Measurements from ENCODE around the gene TMEM234.

- TF ChIP-seq CTCF (IDR thresholded peaks at IDR 0.05 in 2 of 3, conservative IDR thresholded peaks at IDR 0.05 in 1 of 3; ENCODE audit: control insufficient read depth in 2 of 3, extremely low read depth in 1 of 3, insufficient read depth in 1 of 3, low read depth in 3 of 3, low read length in 3 of 3) (no peak), JUNB (IDR thresholded peaks at IDR 0.05) (no peak), MYC (IDR thresholded peaks at IDR 0.05; ENCODE audit: insufficient read depth, insufficient read length, insufficient replicate concordance, low read length, severe bottlenecking) (no peak), SRF (IDR thresholded peaks at IDR 0.05; ENCODE audit: low read depth in 2 of 2, low read length in 2 of 2) (no peak), STAT1 (conservative IDR thresholded peaks at IDR 0.05) (no peak), TARDBP (IDR thresholded peaks at IDR 0.05; ENCODE audit: borderline replicate concordance) (no peak), MLLT1 (IDR thresholded peaks at IDR 0.05) (no peak), KDM1A (IDR thresholded peaks at IDR 0.05; ENCODE audit: borderline replicate concordance) (no peak), POLR2A (IDR thresholded peaks at IDR 0.05; ENCODE audit: low read depth, low read length) (no peak), NFXL1 (IDR thresholded peaks at IDR 0.05; ENCODE audit: borderline replicate concordance) (no peak), NFIC (IDR thresholded peaks at IDR 0.05; ENCODE audit: low read depth, low read length) (no peak), RELA (IDR thresholded peaks at IDR 0.05; ENCODE audit: borderline replicate concordance, partially characterized antibody) (no peak), ZZZ3 (IDR thresholded peaks at IDR 0.05; ENCODE audit: control insufficient read depth, insufficient read length, low read depth) (no peak)
Observed at GRCh38 chr1:32208891-32209328, 13.2 kb downstream of the TMEM234 start, which contains the start of gene DCDC2B.

All from GM12878 (cell line).